Measurements from ENCODE around the gene ANKRD44. TPM values are rescaled to one million over a fixed set of nuclear protein-coding genes. Genes with fewer than 3 reads are reported as not detected.
"Not testable (repeated sequence)": the region's sequence is repeated elsewhere in the genome, so short reads cannot be mapped to it uniquely, and the experiment has no call there.

ANKRD44 gene
- polyA plus RNA-seq (ENCODE audit: insufficient read length in 3 of 3): 10 to 100 TPM in 1 of 3 donors, 1 to 10 TPM in 2; 9.6 to 10.5 (median 9.8) TPM

DNA sequence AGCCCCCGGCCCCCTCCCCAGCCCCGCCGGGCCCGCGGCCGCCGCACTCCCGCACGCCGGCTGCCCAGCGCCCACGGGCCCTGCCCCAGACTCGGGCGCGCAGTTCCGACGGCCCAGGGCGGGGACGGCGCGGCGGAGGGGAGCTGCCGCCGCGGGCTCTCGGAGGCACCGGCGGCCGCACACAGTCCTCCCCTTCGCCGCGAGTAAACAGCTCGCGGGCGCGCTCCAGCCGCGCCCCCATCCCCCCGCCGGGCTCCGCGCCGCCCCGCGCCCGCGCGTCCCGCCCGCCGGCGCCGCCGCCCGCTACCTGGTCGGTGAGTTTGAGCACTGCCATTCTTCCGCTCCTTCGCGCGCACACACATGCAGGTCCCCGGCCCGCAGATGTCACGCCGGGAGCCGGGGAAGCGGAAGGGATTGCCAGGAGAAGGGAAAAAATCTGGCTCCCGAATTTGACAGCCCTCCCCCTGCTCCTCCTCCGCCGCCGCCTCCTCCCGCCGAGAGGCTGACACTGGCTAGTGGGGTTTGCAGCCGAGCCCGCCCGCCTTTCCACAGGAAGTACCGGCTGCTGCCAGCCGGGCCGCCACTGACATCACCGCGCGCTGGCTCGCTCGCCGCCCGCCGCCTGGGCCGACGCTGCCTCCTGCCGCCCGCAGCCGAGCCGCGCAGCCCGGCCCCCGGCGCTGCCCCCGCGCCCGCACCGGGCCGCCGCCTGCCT, at the start of gene ANKRD44:
Gene ANKRD44 (minus strand): TSS at position 510 of the 715 bp plus-strand sequence. CDS start 176 bp downstream, at position 334.
- DNase-seq (ENCODE audit: low read depth in 3 of 3, low spot score in 2 of 3): peak in 2 of 3 donors; percentile 42 to 56

DNA sequence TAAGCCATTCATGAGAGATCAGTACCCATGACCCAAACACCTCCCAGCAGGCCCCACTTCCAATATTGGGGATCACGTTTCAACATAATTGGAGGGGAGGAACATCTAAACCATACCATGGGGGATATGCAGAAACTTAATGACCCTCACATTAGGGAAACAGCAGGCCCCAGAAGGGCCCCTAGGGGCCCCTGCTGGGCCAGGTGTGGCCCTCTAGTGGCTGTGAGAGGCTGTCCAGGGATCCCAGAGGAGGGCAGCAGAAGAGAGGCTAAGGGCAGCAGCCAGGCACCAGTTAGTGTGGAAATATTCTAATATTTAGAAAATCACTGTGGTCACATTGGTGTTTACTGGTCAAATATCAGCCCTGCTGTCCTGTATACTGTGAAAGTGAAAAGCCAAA, 49.3 kb upstream of the ANKRD44 start:
- no peak for DNase-seq (ENCODE audit: low read depth in 3 of 3, low spot score in 2 of 3)

DNA sequence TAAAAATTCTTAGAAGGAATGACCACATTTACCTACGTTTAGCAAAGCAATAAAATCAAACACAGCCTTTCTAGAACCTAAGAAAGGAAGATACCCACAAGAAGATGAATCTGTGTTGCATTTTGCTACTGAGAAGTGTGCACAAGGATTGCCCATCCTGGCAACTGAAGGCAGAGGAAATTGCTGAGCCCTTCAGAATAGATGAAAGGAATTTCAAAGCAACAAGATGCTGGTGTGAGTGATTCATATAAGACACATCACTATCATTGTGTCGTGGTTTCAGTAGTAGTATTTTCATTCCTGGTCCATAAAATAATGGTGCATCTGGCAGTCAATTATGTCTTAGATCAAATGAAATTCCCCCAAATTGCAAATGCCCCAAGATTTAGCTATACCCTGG, 48.4 kb upstream of the ANKRD44 start:
- no peak for DNase-seq (ENCODE audit: low read depth in 3 of 3, low spot score in 2 of 3)

DNA sequence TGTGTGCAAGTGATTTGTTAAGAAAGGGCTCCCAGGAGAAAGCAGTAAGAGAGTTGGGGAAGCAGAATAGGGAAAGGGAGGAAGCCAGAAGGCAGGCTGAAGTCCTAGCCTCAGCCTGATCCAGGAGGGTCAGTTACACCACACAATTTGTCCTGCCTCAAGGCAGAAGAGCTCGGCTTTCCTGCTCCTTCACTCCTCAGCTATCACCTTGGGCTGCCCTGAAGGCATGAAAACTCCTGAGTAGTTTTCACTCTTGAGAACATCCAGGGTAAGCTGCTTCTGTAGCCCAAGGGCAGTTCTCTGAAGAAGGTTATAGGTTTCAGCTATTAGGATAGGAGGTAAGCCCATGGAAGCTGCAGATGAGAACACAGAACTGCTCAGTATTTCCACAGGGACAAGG, 47.4 kb upstream of the ANKRD44 start:
- no peak for DNase-seq (ENCODE audit: low read depth in 3 of 3, low spot score in 2 of 3)

DNA sequence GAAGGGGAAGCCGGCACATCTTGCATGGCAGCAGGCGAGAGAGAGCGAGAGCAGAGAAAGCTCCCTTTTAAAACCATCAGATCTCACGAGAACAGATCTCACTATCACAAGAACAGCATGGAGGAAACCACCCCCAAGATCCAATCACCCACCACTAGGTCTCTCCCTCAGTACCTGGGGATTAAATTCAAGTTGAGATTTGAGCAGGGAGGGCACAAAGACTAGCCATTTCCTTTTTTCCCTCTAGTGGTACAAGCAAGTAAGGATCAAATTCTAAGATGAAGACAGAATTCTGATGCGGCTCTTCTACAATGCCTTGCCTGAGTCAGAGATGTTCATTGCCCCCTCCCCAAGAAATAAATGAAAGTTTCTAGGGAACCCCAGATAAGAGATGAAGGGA, 45.6 kb upstream of the ANKRD44 start:
- DNase-seq (ENCODE audit: low read depth in 3 of 3, low spot score in 2 of 3): no peak

DNA sequence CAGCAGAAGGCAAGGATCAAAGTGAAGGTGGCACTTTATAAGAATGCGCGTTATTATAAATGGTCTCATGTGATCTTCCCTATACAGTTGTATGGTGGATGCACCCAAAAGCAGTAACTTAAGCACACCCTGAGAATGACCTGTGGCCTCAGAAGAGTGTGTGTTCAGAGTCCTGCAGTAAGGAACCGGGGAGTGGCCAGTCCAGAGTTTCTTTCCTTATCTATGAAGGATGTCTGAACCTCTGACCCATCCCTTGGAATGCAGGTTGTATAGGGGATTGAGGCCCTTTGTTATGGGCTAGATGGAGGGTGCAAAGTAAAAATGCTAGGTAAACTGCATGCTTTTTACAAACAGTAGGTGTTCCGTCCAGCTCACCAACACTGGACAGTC, 43.6 kb upstream of the ANKRD44 start:
- DNase-seq (ENCODE audit: low read depth in 3 of 3, low spot score in 2 of 3): no peak

DNA sequence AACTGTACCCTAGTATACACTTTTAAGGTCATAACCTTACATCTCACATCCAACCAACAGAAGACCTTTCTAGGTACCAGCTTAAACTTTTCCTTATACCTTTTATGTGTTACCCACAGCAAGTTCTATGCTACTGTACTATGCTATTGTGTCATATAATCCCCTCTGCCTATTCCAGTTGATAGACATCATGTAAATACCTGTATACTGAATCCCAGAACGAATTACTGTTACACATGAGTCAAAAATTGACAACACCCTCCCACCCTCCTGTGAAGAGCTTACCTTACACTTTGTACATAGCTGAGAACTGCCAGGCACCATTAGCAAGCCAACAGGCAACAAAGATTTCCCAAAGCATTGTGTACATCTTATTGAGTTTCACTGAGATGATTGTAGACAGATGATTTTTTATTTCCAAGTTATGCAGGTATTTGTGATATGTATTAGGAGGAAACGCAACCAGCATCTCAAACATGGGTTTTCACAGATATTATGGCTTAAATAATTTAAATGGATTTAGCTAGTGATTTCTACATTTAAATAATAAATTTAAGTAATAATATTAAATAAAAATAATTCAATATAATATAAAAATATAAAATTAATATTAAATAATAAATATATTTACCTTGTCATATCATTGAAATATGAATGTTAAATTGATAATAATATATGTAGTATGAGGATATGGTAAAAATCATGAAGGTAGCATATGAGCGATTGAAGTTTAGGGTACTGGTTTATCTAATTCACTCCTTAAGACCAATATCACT, 43.0 kb upstream of the ANKRD44 start:
- no peak for DNase-seq (ENCODE audit: low read depth in 3 of 3, low spot score in 2 of 3)

DNA sequence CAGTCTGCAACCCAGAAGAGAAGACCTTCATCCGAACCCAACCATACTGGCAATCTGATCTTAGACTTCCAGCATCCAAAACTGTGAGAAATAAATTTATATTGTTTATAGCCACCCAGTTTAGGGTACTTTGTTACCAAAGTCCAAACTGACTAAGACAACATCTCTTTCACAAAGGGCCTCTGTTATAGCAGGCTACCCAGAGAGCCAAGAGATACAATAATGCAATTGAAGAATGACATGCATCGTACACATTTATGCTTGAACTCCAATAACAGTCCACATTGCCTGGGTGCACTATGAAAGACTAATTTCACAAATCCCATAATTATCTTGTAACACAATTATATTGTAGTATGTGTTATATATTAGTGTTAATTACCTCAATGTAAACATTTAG, 39.1 kb upstream of the ANKRD44 start:
- no peak for DNase-seq (ENCODE audit: low read depth in 3 of 3, low spot score in 2 of 3)

DNA sequence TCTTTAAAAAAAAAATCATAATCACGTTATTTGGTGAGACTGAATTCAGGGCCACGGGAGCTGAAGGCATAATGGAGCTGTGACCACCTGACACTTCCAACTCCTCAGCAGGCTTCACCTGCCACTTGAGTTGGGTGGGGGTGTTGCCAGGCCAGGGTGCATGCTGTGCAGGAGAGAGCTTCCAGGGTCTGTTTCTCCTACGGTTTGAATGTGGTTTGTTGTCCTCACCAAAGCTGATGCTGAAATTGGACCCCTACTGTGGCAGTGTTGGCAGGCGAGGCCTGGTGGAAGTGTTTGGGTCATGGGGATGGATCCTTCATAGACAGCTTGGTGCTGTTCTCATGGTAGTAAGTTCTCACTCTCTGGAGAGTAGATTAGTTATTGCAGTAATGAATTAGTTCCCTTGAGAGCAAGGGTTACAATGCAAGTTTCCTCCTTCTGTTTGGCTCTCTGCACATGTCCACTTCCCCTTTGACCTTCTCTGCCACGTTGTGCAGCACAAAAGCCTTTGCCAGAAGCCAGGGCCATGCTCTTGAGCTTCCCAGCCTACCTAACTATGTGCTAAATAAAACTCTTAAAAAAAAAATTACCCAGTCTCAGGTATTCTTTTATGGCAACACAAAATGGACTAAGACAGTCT, 38.3 kb upstream of the ANKRD44 start:
- no peak for DNase-seq (ENCODE audit: low read depth in 3 of 3, low spot score in 2 of 3)

DNA sequence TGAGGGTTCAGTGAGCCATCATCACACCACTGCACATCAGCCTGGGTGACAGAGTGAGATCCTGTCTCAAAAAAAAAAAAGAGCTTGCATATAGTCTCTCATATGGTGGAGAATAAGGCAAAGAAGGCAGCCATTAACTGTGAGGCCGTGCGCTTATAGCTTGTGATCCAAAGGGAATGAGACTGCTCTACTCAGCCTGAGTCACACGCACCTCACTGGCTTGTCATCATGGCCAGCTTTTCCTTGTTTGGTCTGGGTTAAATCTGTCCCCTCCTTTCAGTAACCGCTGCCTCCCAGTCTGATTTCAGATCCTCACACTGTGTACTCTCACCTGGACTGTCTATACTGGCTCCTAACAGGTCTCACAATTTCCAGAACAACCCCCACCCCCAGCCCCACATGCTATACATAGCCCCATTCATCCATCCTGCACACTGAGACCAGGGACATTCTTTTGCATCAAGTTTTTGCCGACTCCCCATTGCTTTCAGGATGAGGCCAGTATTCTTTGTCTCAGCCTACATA, 35.3 kb upstream of the ANKRD44 start:
- no peak for DNase-seq (ENCODE audit: low read depth in 3 of 3, low spot score in 2 of 3)

DNA sequence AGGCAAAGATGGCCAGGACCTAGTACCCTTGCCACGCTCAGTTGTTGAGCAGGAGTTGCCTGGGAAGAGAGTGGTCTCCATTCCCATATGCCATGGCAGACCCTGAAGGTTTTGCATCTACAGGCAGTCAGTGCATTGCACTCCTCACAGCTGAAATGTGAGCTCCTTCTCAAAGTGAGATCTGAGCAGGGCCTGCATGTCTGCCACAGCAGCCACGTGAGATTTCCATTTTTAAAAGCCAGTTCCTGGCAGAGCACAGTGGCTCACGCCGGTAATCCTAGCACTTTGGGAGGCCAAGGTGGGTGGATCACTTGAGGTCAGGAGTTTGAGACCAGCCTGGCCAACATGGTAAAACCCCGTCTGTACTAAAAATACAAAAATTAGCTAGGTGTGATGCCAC, 33.4 kb upstream of the ANKRD44 start:
- not testable (repeated sequence) for DNase-seq (ENCODE audit: low read depth in 3 of 3, low spot score in 2 of 3)

DNA sequence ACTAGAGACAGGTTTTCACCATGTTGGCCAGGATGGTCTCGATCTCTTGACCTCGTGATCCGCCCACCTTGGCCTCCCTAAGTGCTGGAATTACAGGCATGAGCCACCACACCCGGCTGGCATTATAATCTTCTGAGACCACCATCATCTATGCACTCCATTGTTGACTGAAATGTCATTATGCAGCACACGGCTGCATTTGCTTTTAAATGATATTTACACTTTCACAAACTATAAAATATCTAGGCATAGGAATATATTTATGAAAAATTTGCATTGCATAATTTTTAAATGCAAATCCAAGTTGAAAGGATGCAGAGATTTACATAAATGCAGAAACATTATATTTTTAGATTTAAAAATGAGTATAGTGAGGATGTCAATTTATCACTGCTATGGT, 30.0 kb upstream of the ANKRD44 start:
- DNase-seq (ENCODE audit: low read depth in 3 of 3, low spot score in 2 of 3): no peak

DNA sequence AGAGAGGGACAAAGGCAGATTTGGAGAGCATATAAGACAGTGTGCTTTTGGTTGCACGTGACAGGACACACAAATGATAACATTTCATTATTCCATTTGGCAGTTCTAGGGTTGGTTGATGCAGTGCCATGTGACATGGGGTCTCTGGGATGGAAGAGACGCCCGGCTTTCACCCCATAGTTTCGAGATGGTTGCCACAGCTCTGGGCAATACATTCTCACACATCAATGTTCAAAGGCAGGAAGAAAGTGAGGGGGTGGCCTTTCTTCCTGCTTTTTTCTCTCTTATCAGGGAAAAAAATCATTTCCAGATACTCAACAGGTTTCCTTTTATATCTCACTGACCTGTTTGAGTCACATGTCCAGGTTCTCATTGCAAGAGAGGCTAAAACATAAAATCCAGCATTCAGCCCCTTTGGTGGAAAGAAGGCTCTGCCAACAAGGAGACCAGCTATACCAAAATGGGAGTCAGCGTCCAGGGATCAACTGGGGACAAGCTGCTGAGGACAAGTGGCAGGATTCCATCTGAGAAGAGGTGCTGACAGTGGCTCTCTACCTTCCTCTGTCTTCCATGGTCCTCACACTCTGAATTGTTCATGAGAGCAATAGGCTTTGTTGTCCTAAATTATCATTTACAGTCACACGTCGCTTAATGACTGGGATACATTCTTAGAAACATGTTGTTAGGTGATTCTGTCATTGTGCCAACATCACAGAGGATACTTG, 29.1 kb upstream of the ANKRD44 start:
- no peak for DNase-seq (ENCODE audit: low read depth in 3 of 3, low spot score in 2 of 3)

DNA sequence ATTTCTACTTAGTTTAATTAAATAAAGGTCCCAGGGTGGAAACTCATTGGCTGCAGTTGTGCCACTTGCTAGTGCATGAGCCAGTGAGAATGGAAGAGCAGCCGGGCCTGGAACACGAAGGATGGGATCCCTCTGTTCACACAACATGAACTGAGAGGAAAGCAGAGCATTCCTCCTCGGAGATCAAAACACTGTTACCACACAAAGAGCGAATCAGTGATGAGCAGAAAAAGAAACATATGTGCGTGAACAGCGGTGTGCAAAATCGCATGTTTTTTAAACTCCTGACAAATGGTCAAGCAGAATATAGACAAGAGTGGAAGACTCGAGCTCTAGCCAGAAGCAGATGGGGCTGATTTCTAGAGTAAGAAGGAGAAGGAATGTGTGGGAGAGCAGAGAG, 28.4 kb upstream of the ANKRD44 start:
- DNase-seq (ENCODE audit: low read depth in 3 of 3, low spot score in 2 of 3): no peak

DNA sequence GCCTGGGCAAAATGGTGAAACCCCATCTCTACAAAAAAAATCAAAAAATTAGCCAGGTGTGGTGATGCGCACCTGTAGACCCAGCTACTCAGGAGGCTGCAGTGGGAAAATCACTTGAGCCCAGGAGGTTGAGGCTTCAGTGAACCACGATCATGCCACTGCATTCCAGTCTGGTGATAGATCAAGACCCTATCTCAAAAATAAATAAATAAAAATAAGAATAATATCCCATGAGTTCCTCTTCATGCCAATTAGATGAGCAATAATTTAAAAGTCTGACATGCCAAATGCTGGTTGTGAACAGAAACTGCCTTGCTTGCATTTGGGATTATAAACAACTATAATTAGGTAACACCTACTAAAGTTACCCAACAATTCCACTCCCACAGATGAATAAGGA, 22.1 kb upstream of the ANKRD44 start:
- no peak for DNase-seq (ENCODE audit: low read depth in 3 of 3, low spot score in 2 of 3)

DNA sequence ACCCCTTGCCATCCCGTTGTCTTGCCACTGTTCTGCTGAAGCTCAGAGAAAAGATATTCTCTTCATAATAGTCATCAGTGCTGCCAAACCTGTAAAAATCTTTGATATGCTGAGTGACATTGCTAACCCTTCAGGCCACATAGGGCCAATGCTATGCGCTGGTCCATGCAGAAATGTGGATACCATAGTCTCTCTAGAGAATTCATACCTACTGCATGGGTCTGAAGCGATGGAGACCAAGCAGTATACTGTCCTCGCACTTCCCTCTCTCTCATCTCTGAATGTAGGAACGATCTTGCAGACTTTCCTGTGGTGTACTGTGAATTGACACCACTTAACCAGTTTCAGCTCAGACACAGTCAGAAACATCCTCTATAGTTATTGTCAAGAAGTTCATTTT, 17.9 kb upstream of the ANKRD44 start:
- DNase-seq (ENCODE audit: low read depth in 3 of 3, low spot score in 2 of 3): no peak

DNA sequence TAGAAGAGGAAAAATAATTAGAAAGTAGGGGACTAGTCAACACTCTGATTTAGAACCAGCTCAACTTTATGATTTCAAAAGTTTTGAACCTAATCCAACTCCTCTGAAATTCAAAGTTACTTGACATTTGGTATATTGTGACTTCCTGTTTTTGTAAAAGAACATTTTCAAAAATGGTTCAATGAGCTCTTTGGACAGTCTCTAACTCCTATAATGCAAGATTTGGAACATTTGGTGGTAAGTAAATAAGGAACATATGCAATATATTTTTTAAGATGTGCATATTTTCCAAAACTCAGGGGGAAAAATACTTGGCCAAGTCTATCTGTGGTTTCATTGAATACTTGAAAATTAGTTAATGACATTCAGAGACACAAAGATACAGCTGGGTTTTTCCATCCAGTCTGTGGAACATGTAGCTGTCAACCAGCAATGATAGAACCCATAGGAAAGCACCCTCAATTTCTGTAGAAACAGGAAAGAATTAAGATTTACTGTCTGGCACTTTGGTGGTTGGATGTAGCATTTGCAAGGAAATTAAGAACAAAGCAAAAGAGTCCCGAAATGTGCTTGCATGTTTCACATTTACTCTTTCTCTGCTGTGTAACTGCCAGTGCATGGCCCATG, 17.0 kb upstream of the ANKRD44 start:
- no peak for DNase-seq (ENCODE audit: low read depth in 3 of 3, low spot score in 2 of 3)

DNA sequence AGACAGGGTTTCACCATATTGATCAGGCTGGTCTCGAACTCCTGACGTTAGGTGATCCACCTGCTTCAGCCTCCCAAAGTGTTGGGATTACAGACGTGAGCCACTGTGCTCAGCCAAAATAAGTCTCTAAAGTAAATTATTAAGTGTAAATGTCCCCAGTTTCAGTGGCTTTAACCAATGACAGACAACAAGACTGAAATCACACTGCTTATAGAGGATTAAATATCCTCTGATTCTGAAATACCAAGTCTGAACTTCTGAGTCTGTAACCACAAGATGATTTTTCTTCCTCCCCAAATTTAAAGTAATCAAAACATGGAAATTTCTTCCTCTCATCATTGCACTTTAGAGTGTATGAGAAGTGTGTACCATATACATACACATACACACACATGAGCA, 16.5 kb upstream of the ANKRD44 start:
- DNase-seq (ENCODE audit: low read depth in 3 of 3, low spot score in 2 of 3): no peak

DNA sequence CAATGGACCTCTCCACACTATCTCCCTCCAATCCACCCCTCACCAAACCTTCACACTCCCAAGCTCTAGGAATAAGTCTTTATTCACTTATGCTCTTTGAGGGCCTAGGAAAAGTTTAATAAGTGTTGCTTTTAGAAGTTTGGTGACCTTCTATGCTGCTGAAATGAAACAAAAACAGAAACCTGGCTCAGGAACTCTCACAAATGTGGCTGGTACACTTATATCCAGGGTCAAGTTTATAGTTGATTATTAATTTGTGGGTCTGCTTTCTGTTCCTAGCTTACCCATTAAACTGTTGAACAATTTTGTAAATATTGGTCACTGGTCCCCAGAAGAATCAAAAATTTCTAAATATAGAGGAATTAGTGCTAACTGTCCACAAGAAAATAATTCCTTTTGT, 14.2 kb upstream of the ANKRD44 start:
- no peak for DNase-seq (ENCODE audit: low read depth in 3 of 3, low spot score in 2 of 3)

All from right renal cortex interstitium (tissue), 3 donors.